Stimulated activated CD8-positive, alpha-beta memory T cell treated with anti-CD3 and anti-CD28 coated beads, Interleukin-4, amount 100 ng/mL, for 4 hours (primary cell): Measurements from ENCODE around the gene FMC1.

ENCODE experiments used
- DNase-seq, 2 donors: peaks; one replicate each; pipeline ENCODE4 v3.0.0-alpha.2; 2020; ENCODE audit warnings: low read depth in 2 of 2, low spot score in 1 of 2

Gene FMC1

GRCh38 chr7:139370943-139371313 is 29.8 kb downstream of the FMC1 start:
- DNase-seq, result no peak

- no peak for DNase-seq
Measured at GRCh38 chr7:139374246-139374645, 33.1 kb downstream of the FMC1 start.

GRCh38 chr7:139382439-139382838 is 41.3 kb downstream of the FMC1 start:
- DNase-seq, result no peak

- DNase-seq, result no peak
Measured at GRCh38 chr7:139384611-139385010, 43.5 kb downstream of the FMC1 start.

GRCh38 chr7:139387594-139387993 is 46.5 kb downstream of the FMC1 start:
- no peak for DNase-seq

- no peak for DNase-seq
Measured at GRCh38 chr7:139389091-139389490, 48.0 kb downstream of the FMC1 start.

- no peak for DNase-seq
Measured at GRCh38 chr7:139389774-139390173, 48.6 kb downstream of the FMC1 start.

- no peak for DNase-seq
Measured at GRCh38 chr7:139393621-139394211, 52.6 kb downstream of the FMC1 start.

- no peak for DNase-seq
Measured at GRCh38 chr7:139394540-139394939, 53.4 kb downstream of the FMC1 start.
